Epithelial cell of proximal tubule (primary cell): Measurements from ENCODE around the gene CD44. TPM values are rescaled to one million over a fixed set of nuclear protein-coding genes. Genes with fewer than 3 reads are reported as not detected.

Experiments
- DNase-seq: peaks from one replicate; pipeline ENCODE4 v3.0.0-alpha.2; 2011; ENCODE audit warnings: low read depth
- H3K4me3 ChIP-seq: 2 replicates; pipeline ENCODE4 v1.5.1; 2011; ENCODE audit warnings: low read depth, mild to moderate bottlenecking, low read length
- total RNA-seq: library from RNA; depleted of rRNA; stranded (reverse); fragments of >200 nt; gene quantifications from 2 replicates; pipeline ENCODE4 v1.2.3, GENCODE V29; 2015
- TF ChIP-seq, protein P1 (sequence below): conservative IDR thresholded peaks from 2 replicates; pipeline ENCODE4 v1.5.1; 2012; ENCODE audit warnings: low read depth, mild to moderate bottlenecking, low read length

Gene CD44
- total RNA-seq, 1 donor from 2014 or later = 296 TPM

DNA sequence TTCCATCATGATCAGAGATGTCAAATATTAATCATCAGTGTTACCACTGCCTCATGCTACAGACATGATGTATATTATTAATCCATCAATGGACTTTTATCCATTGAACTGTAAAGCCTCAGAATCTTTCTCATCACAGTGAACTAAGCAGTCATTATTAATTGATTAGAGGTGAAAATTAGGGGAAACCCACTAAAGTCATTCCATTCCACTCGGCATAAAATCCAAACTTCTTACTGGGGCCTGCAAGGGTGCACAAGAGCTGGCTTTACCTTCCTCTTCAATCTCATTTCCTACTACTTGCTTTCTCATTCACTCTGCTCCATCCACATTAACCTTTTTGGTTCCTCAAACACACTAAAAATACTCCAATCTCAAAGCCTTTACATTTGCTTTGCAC, 7.9 kb upstream of the CD44 start:
- no peak overlapping the region for H3K4me3 ChIP-seq
- TF ChIP-seq, protein P1, sequence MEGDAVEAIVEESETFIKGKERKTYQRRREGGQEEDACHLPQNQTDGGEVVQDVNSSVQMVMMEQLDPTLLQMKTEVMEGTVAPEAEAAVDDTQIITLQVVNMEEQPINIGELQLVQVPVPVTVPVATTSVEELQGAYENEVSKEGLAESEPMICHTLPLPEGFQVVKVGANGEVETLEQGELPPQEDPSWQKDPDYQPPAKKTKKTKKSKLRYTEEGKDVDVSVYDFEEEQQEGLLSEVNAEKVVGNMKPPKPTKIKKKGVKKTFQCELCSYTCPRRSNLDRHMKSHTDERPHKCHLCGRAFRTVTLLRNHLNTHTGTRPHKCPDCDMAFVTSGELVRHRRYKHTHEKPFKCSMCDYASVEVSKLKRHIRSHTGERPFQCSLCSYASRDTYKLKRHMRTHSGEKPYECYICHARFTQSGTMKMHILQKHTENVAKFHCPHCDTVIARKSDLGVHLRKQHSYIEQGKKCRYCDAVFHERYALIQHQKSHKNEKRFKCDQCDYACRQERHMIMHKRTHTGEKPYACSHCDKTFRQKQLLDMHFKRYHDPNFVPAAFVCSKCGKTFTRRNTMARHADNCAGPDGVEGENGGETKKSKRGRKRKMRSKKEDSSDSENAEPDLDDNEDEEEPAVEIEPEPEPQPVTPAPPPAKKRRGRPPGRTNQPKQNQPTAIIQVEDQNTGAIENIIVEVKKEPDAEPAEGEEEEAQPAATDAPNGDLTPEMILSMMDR = no peak
- no peak for DNase-seq

DNA sequence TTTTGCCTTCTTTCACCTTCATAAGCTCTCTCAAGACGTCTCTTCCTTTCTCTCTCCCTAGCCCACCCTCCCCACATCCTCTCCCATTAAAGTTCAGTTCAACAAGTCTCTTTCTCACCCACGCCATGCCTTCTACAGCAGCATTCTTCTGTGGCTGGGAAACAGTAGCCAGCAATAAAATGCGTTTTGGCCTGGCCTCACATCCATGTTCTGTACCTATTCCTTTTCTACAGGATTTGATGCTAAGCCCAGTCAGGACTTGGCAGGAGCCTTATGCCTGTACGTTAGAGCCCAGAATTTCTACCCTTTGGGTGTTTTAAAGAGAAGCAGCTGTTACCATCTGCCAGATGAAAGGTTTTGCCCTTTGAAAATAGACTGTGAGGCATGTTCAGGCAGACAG, 7.1 kb upstream of the CD44 start:
- H3K4me3 ChIP-seq = no peak overlapping the region
- no peak for DNase-seq
- TF ChIP-seq, protein P1 = no peak

DNA sequence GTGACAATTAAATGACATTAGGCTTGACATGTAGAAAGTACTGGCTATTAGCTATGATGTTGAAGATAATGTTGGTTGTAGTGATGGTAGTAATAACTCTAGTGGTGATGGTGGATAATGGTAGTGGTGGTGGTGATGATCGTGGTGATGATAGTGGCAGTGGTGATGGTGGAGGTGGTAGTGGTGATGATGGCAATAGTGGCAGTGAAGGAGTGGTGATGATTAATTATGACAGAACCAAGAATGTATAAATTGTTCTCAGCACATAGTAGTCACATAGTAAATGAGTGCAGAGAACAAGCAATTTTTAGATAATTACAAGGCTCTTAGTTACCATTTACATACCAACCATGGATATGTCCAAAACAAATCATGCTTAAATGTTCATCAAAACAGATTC, 5.3 kb upstream of the CD44 start:
- H3K4me3 ChIP-seq = no peak overlapping the region
- DNase-seq = no peak
- TF ChIP-seq, protein P1 = no peak

DNA sequence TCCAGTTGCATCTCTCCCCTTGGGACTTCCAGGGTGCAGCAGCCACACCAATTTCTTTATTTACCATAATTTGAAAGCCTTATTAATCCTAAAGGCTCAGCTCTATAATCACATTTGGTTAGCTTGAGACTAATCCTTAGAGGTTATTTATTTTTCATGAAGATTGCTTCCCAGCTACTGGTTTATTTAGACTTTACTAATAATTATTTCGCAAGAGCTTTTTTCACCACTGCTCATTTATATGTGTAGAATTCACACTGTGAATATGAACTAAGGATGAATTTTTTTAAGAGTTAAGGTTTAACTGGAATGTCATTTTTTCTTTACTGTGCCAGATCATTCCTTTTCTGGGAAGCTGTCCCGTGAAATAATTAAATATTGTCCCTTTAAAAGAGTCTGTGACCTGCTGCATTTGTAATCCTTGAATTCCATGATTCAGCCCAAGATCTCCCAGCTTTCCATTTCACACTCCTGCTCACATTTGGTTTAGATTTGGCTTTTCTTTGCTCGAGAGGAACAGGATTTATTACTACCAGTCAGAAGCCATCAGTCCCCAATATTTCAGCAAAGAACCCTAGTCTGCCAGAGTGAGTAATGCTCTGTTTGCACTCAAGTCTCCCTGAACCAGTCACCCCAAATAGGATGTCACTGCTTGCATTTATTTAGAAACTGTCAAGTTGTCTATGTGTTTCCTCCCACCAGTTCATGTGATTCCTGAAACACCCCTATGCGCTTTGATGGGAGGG, 4.4 kb upstream of the CD44 start:
- no peak for DNase-seq
- H3K4me3 ChIP-seq = no peak overlapping the region
- TF ChIP-seq, protein P1 = no peak

DNA sequence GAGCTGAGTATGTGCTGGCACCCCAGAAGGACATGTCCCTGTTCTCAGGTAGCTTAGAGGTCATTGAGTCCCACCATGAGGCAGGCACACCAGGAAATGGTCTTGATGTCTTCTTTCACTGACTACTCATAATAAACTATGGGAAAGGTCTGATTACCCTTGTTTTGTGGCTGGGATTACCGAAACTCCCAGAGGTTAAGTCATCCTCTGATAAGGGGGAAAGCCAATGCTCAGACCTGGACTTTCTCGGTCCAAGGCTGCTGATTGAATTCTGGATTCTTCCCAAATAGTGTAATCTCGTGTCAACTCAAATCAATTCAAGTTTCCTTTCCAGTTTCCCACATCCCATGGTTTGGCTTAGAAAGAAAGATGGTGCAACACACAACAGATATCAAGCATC, 3.7 kb upstream of the CD44 start:
- H3K4me3 ChIP-seq = no peak overlapping the region
- TF ChIP-seq, protein P1 = no peak
- DNase-seq = no peak

DNA sequence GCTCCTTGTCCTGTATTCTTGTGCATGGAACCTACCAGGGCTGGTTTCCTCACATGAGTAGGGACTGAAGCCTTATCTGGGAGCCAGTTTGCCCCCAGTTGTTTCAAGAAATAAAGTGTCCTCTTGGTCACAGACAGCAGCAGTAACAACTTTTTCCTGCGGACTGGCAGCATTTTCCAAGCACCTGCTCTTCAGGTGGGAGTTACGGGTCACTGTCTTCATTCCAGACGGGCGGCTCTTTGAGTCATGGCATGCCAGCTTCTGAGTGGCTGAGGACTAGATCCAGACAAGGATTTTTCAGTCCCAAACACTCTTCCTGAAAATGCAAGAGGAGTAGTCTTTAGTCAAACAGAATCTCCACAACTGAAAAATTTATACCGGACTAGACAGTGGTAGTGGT, 2.7 kb upstream of the CD44 start:
- TF ChIP-seq, protein P1 = no peak
- no peak for DNase-seq
- no peak overlapping the region for H3K4me3 ChIP-seq

DNA sequence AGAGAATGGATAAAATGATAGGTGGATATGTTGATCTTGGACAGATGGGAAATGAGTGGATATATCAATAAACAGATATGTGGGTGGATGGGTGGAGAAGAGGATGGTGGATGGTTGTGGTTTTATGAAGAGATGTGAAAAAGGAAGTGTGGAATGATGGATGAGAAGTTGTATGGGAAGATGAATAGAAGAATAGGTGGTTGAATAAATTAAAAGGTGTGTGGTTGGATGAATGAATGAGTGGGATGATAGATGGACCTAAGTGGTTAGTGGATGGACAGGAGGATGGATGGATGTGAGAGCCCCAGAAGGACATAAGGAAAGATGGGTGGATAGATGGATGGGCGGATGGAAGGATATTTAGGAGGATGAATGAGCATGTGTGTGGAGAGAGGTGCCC, 913 bp upstream of the CD44 start:
- TF ChIP-seq, protein P1 = no peak
- no peak for DNase-seq
- peak overlapping the region; percentile 88 for H3K4me3 ChIP-seq
